Tibial artery (tissue), 4 donors: ENCODE data around the gene ZNHIT1.
A peak's percentile ranks its signal among the peaks of the same experiment; 100 is the strongest.
"Not testable (repeated sequence)": the region's sequence is repeated elsewhere in the genome, so short reads cannot be mapped to it uniquely, and the experiment has no call there.

ENCODE experiments used
- DNase-seq, 2 donors: peaks; one replicate each; pipeline ENCODE4 v3.0.0-alpha.2; 2019
- H3K27ac ChIP-seq, 2 donors: fragments of 200-600 bp; sonication (generic) in 1 of 2; 1 replicate in 1 of 2; 2 replicates in 1 of 2; pipeline ENCODE4 v1.5.1; 2018 to 2019; ENCODE audit warnings: mild to moderate bottlenecking in 1 of 2
- H3K27me3 ChIP-seq, 2 donors: fragments of 200-600 bp; sonication (generic) in 1 of 2; one replicate each; pipeline versions ENCODE4 v1.5.1 to v1.6.0; 2016 to 2019
- H3K36me3 ChIP-seq, 3 donors: fragments of 200-600 bp; sonication (generic) in 2 of 3; one replicate each; pipeline ENCODE4 v1.5.1; 2016 to 2019; ENCODE audit warnings: mild to moderate bottlenecking in 2 of 3
- H3K4me1 ChIP-seq, 4 donors: fragments of 200-600 bp; sonication (generic) in 2 of 4; 1 replicate in 3 of 4; 2 replicates in 1 of 4; pipeline ENCODE4 v1.5.1; 2016 to 2019
- H3K4me3 ChIP-seq, 2 donors: fragments of 200-600 bp; sonication (generic) in 1 of 2; 1 replicate in 1 of 2; 2 replicates in 1 of 2; pipeline ENCODE4 v1.5.1; 2018 to 2019; ENCODE audit warnings: mild to moderate bottlenecking in 2 of 2
- H3K9me3 ChIP-seq, 3 donors: fragments of 200-600 bp; sonication (generic) in 1 of 3; one replicate each; pipeline ENCODE4 v1.5.1; 2016 to 2019
- CTCF ChIP-seq, 2 experiments: fragments of 200-600 bp in 1 of 2; fragments of 450-650 bp in 1 of 2; IDR thresholded peaks; one replicate each; pipeline ENCODE4 v1.5.1; 2017 to 2019; ENCODE audit warnings: antibody characterized with exemption in 2 of 2, mild to moderate bottlenecking in 1 of 2, moderate library complexity in 1 of 2
- intact Hi-C: fragments of 100-400 bp; cut with DNase I; formaldehyde crosslinking; loops from one replicate; pipeline ENCODE4 v1.15.0; 2023; ENCODE audit warnings: low total_unique reads

ZNHIT1 gene

GRCh38 chr7:101244375-101245146 lies 26.6 kb downstream of the ZNHIT1 start, which contains the start of gene FIS1:
TSS of gene FIS1 (minus strand) at chr7:101245081. CDS start at chr7:101245004, 77 bp downstream.
- H3K4me1 ChIP-seq: peaks cover 5 to 25% (median 20%) of the 10 kb centered on the region in 4 donors
- peak within 1 kb of the TSS; percentile 96 to 99 for H3K27ac ChIP-seq
- H3K27me3 ChIP-seq: no peaks in the 10 kb centered on the region
- intact Hi-C loops: no loop called here
- H3K9me3 ChIP-seq: no peaks in the 10 kb centered on the region
- TF ChIP-seq CTCF (IDR thresholded peaks at IDR 0.05): peak; percentile 94 to 95
- DNase-seq: peak; percentile 93 to 96
- peaks cover 11 to 25% (median 24%) of the 10 kb centered on the region in 3 donors for H3K36me3 ChIP-seq
- H3K4me3 ChIP-seq: peak within 1 kb of the TSS; percentile 64 to 81

- H3K36me3 ChIP-seq: peaks cover 4 to 24% (median 23%) of the 10 kb centered on the region in 3 donors
- intact Hi-C loops: no loop called here
- TF ChIP-seq CTCF (IDR thresholded peaks at IDR 0.05): no peak
- no peaks in the 10 kb centered on the region for H3K9me3 ChIP-seq
- no peaks in the 10 kb centered on the region for H3K27me3 ChIP-seq
- peaks cover 5 to 30% (median 22%) of the 10 kb centered on the region in 4 donors for H3K4me1 ChIP-seq
- H3K27ac ChIP-seq: peak overlapping the region; percentile 96 to 99
- peak overlapping the region; percentile 64 to 81 for H3K4me3 ChIP-seq
- DNase-seq: no peak
Measured at GRCh38 chr7:101245147-101245668, 27.2 kb downstream of the ZNHIT1 start.

DNA sequence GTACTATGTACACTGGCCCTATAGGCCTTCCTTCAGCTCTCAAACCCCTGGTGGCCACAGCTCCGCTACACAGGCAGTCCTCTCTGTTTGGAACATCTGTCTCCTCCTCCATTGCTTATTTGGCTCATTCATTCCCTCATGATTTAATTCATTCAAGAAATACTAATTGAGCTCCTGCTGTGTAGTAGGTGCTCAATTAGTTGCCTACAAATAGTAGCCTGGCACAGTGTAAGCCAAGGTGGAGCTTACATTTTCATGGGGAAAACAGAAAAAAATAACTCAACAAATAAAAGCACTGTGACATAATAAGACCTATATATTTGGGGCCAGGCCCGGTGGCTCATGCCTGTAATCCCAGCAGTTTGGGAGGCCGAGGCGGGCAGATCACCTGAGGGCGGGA lies 30.3 kb downstream of the ZNHIT1 start:
- Histone ChIP-seq H3K4me1 (peaks cover 5 to 46% (median 37%) of the 10 kb centered on the region in 4 donors), H3K9me3 (no peaks in the 10 kb centered on the region), H3K27me3 (no peaks in the 10 kb centered on the region), H3K27ac (no peak overlapping the region), H3K36me3 (peaks cover 0 to 13% (median 11%) of the 10 kb centered on the region in 3 donors), H3K4me3 (no peak overlapping the region)
- no peak for TF ChIP-seq CTCF (IDR thresholded peaks at IDR 0.05)
- DNase-seq: no peak
- intact Hi-C loops: no loop called here

- Histone ChIP-seq H3K36me3 (peaks cover 0 to 13% (median 11%) of the 10 kb centered on the region in 3 donors), H3K9me3 (no peaks in the 10 kb centered on the region), H3K4me3 (no peak overlapping the region), H3K27me3 (no peaks in the 10 kb centered on the region), H3K4me1 (peaks cover 2 to 36% (median 27%) of the 10 kb centered on the region in 4 donors), H3K27ac (no peak overlapping the region)
- no peak for TF ChIP-seq CTCF (IDR thresholded peaks at IDR 0.05)
- intact Hi-C loops: loop anchor here (5.0 kb wide), 1 partner anchor 163 kb away; the partner anchor contains the start of gene TRIM56
- DNase-seq: no peak
Measured at GRCh38 chr7:101250324-101250723, 32.4 kb downstream of the ZNHIT1 start.

- intact Hi-C loops: loop anchor here (2.0 to 5.0 kb wide), 2 partner anchors 33 to 165 kb away; partner anchors contain the start of genes TRIM56 and ZNHIT1
- H3K9me3 ChIP-seq: no peaks in the 10 kb centered on the region
- peak overlapping the region; percentile 75 to 77 for H3K27ac ChIP-seq
- TF ChIP-seq CTCF (IDR thresholded peaks at IDR 0.05): no peak
- peak; percentile 97 to 98 for DNase-seq
- peaks cover 0 to 13% (median 11%) of the 10 kb centered on the region in 3 donors for H3K36me3 ChIP-seq
- H3K27me3 ChIP-seq: peaks cover 0 to under 1% of the 10 kb centered on the region in 2 donors
- peaks cover 0 to 26% (median 20%) of the 10 kb centered on the region in 4 donors for H3K4me1 ChIP-seq
- H3K4me3 ChIP-seq: peak overlapping the region; percentile 72 to 95
Measured at GRCh38 chr7:101251871-101252659, 34.1 kb downstream of the ZNHIT1 start.

GRCh38 chr7:101253199-101253598 lies 35.2 kb downstream of the ZNHIT1 start:
- H3K9me3 ChIP-seq, H3K4me3 ChIP-seq, H3K27me3 ChIP-seq, H3K27ac ChIP-seq, DNase-seq: not testable (repeated sequence)
- Histone ChIP-seq H3K36me3 (peaks cover 0 to 13% (median 11%) of the 10 kb centered on the region in 3 donors), H3K4me1 (peaks cover 0 to 26% (median 20%) of the 10 kb centered on the region in 4 donors)
- intact Hi-C loops: loop anchor here (2.0 to 5.0 kb wide), 2 partner anchors 34 to 166 kb away; partner anchors contain the start of genes TRIM56 and ZNHIT1
